ENCODE measurements around the gene ATPAF2.

Gene ATPAF2

GRCh38 chr17:17970699-17971430 is 68.1 kb downstream of the ATPAF2 start:
- H2BK120ac ChIP-seq (ENCODE audit: low read depth, low read length): no peak overlapping the region
- H3K9me3 ChIP-seq (replicated peaks in 1 of 2; ENCODE audit: control insufficient read depth in 2 of 2, insufficient read depth in 1 of 2, low read depth in 1 of 2, low read length in 2 of 2): no peaks in the 10 kb centered on the region
- no peak overlapping the region for H3K4ac ChIP-seq (ENCODE audit: low read length)
- no peak overlapping the region for H3K18ac ChIP-seq (ENCODE audit: low read length)
- no peak overlapping the region for H4K8ac ChIP-seq (ENCODE audit: low read depth, low read length)
- no peak overlapping the region for H2AFZ ChIP-seq (ENCODE audit: low read length)
- no peak overlapping the region for H3K14ac ChIP-seq (ENCODE audit: low read length)
- H3K4me2 ChIP-seq (ENCODE audit: insufficient read depth, low read length, poor library complexity, severe bottlenecking): peak overlapping the region; percentile 92
- H3K27me3 ChIP-seq (ENCODE audit: control insufficient read depth in 3 of 3, insufficient read depth in 3 of 3, low read depth in 1 of 3, low read length in 3 of 3): no peaks in the 10 kb centered on the region
- H3K79me1 ChIP-seq (ENCODE audit: low read depth, low read length): peaks cover 4% of the 10 kb centered on the region
- H3K4me3 ChIP-seq (ENCODE audit: low read length in 2 of 2): peak overlapping the region in 1 of 2 donors; percentile 64
- H2BK12ac ChIP-seq (ENCODE audit: low read length): no peak overlapping the region
- H2BK15ac ChIP-seq (ENCODE audit: low read length): no peak overlapping the region
- H3K9ac ChIP-seq (ENCODE audit: low read depth, low read length, poor library complexity): no peak overlapping the region
- H3K4me1 ChIP-seq (ENCODE audit: control insufficient read depth in 2 of 2, insufficient read depth in 1 of 2, low read depth in 1 of 2, low read length in 2 of 2): peaks cover 5 to 10% of the 10 kb centered on the region in 2 donors
- H2BK5ac ChIP-seq (ENCODE audit: low read length): no peak overlapping the region
- no peak overlapping the region for H3K27ac ChIP-seq (replicated peaks; ENCODE audit: low read length)
- no peaks in the 10 kb centered on the region for H3K36me3 ChIP-seq (replicated peaks in 1 of 2; ENCODE audit: control insufficient read depth in 2 of 2, insufficient read depth in 2 of 2, low read length in 2 of 2)
- no CpG with 5 or more reads among the region's 1 CpG for WGBS, 2 donors (ENCODE audit: extremely low coverage in 2 of 2, insufficient read length in 2 of 2, insufficient replicate concordance in 1 of 2)
- no peak for DNase-seq (ENCODE audit: low spot score)
- H3K23ac ChIP-seq (ENCODE audit: low read depth, low read length, poor library complexity): no peak overlapping the region
- H2AK5ac ChIP-seq (ENCODE audit: low read depth, low read length): no peak overlapping the region
- H4K91ac ChIP-seq (ENCODE audit: low read depth, low read length, poor library complexity): no peak overlapping the region

All from neuronal stem cell (in vitro differentiated cells).